Measurements from ENCODE around the gene ERAP2. TPM values are rescaled to one million over a fixed set of nuclear protein-coding genes. Genes with fewer than 3 reads are reported as not detected.

The ERAP2 gene
- total RNA-seq, 3 donors from 2014 or later: 11.0 to 13.8 (median 12.8) TPM

DNA sequence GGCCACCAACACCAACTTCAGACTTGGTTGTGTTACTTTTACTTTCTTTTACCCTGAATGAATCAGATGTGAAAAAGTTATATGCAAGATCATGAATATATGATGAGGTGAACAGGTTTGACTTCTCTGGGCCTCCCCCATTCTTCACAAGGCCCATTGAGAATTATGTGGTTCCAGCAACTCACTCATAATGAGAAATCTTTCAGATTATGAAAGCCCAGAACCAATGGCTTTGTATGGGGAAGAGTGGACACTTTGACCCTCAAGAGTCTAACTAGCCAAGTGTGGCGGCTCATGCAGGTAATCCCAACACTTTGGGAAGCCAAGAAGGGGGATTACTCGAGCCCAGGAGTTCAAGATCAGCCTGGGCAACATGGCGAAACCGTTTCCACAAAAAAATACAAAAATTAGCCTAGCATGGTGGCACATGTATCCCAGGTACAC lies 43.5 kb downstream of the ERAP2 start:
- H3K27me3 ChIP-seq: no peaks in the 10 kb centered on the region
- no peak overlapping the region for H3K4me3 ChIP-seq
- no peaks in the 10 kb centered on the region for H3K36me3 ChIP-seq
- H3K4me1 ChIP-seq: no peaks in the 10 kb centered on the region
- TF ChIP-seq, protein P1, sequence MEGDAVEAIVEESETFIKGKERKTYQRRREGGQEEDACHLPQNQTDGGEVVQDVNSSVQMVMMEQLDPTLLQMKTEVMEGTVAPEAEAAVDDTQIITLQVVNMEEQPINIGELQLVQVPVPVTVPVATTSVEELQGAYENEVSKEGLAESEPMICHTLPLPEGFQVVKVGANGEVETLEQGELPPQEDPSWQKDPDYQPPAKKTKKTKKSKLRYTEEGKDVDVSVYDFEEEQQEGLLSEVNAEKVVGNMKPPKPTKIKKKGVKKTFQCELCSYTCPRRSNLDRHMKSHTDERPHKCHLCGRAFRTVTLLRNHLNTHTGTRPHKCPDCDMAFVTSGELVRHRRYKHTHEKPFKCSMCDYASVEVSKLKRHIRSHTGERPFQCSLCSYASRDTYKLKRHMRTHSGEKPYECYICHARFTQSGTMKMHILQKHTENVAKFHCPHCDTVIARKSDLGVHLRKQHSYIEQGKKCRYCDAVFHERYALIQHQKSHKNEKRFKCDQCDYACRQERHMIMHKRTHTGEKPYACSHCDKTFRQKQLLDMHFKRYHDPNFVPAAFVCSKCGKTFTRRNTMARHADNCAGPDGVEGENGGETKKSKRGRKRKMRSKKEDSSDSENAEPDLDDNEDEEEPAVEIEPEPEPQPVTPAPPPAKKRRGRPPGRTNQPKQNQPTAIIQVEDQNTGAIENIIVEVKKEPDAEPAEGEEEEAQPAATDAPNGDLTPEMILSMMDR (IDR thresholded peaks at IDR 0.05): no peak
- TF ChIP-seq POLR2A (IDR thresholded peaks at IDR 0.05): no peak
- H3K27ac ChIP-seq: no peak overlapping the region
- no peaks in the 10 kb centered on the region for H3K9me3 ChIP-seq
- intact Hi-C loops (cut with DNase I; ENCODE audit: low total_unique reads): no loop called here
- DNase-seq (ENCODE audit: low spot score in 2 of 2): no peak

DNA sequence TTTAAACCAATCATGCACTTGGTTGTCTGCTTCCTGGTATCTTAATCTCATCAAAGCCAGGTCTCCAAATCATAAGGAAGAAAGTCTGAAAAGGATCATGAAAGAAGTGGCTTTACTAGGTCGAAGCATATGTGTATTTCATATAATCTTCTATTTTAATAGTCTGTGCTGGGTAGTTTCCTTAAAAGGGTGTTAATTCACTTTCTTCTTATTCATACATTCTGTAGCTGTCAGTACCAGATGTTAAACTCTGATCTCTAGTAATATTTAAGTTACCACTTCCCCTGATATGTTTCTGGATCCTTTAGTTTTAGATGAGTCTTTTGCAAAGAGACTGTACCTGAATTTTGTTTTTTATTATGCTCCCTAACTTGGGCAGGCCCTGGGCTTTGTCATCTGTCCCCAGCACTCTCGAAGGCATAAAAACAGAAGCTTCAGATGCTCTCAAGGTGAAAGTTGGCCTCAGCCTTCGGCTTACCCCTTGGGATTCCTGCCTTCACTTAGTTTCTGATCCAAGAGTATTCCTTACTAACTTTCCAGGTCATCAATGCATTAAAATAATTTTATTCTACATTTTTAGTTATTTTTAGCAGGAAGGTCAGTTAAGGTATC lies 44.5 kb downstream of the ERAP2 start:
- H3K4me1 ChIP-seq: no peaks in the 10 kb centered on the region
- no peak for DNase-seq (ENCODE audit: low spot score in 2 of 2)
- no peak overlapping the region for H3K27ac ChIP-seq
- no peaks in the 10 kb centered on the region for H3K9me3 ChIP-seq
- no peak overlapping the region for H3K4me3 ChIP-seq
- no peaks in the 10 kb centered on the region for H3K27me3 ChIP-seq
- intact Hi-C loops (cut with DNase I; ENCODE audit: low total_unique reads): no loop called here
- TF ChIP-seq POLR2A (IDR thresholded peaks at IDR 0.05) (no peak), POLR2AphosphoS5 (IDR thresholded peaks at IDR 0.05) (no peak)
- TF ChIP-seq, protein P1 (IDR thresholded peaks at IDR 0.05): no peak
- H3K36me3 ChIP-seq: no peaks in the 10 kb centered on the region

DNA sequence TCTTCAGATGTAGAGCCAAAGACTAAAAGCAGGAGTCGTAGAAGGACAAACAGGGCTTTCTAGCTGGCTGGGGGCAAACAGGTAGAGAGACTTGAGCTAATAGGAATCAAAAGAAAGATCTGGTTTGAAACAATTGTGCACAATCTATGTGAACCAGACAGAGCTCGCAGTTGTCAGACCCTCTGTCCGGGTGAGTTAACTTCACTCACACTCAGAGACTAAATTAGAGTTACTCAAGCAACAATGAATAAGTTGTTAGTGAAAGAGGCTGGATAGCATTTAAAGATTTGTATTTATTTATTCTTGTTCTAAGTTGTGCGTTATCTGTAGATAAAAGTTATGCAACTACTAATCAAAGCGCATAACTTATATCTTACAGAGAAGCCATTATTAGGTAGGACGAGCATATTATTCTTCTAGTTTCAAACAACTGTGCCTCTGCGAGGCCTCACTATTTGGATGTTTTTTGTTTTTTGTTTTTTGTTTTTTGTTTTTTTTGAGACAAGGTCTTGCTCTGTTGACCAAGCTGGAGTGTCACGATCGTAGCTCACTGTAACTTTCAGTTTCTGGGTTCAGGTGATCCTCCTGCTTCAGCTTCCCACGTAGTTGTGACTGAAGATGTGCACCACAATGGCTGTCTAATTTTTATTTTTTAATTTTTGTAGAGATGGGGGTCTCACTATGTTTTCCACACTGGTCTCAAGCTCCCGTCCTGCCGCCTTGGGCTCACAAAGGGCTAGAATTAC lies 46.4 kb downstream of the ERAP2 start:
- Histone ChIP-seq H3K27ac (no peak overlapping the region), H3K4me1 (no peaks in the 10 kb centered on the region), H3K4me3 (no peak overlapping the region), H3K27me3 (no peaks in the 10 kb centered on the region), H3K36me3 (no peaks in the 10 kb centered on the region), H3K9me3 (no peaks in the 10 kb centered on the region)
- DNase-seq (ENCODE audit: low spot score in 2 of 2): no peak
- intact Hi-C loops (cut with DNase I; ENCODE audit: low total_unique reads): no loop called here
- TF ChIP-seq, protein P1 (IDR thresholded peaks at IDR 0.05): no peak

DNA sequence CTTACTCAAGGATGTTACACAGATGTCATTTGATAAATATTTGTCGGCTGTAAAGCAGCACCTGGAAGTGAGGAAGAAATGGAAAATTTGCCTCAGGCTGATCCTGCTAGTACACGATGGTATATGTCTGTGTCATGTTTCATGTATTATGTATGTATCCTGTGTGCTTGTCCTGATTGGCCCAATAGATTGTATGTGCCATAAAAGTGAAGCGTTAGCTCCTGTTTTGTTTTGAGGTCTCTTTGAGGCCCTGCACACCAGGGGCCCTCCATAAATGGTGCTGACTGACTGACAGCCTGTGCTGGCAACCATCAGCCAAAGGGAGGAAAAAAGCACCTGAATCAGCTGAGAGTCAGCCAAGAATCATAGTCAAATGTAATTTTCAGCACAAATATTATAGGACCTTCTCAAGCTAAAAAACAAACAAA lies 47.7 kb downstream of the ERAP2 start:
- Histone ChIP-seq H3K4me3 (no peak overlapping the region), H3K36me3 (no peaks in the 10 kb centered on the region), H3K27me3 (no peaks in the 10 kb centered on the region), H3K4me1 (no peaks in the 10 kb centered on the region), H3K27ac (no peak overlapping the region), H3K9me3 (no peaks in the 10 kb centered on the region)
- intact Hi-C loops (cut with DNase I; ENCODE audit: low total_unique reads): no loop called here
- TF ChIP-seq POLR2A (IDR thresholded peaks at IDR 0.05) (no peak), POLR2AphosphoS5 (IDR thresholded peaks at IDR 0.05) (no peak)
- TF ChIP-seq, protein P1 (IDR thresholded peaks at IDR 0.05): no peak
- DNase-seq (ENCODE audit: low spot score in 2 of 2): no peak

DNA sequence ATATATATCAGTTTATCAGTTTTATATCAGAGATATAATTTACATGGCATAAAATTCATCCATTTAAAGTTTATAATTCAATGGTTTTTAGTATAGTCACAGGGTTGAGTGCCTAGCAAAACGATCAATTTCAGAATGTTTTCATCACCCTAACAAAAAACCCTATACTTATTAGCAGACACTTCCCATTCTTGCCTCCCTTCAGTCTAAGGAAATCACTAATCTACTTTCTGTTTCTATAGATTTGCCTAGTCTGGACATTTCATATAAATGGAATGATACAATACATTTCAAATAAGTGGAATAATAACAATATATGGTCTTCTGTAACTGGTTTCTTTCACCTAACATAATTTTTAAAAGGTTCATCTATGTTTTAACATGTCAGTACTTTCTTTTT lies 50.0 kb downstream of the ERAP2 start:
- TF ChIP-seq POLR2AphosphoS5 (IDR thresholded peaks at IDR 0.05) (no peak), POLR2A (IDR thresholded peaks at IDR 0.05) (no peak)
- TF ChIP-seq, protein P1 (IDR thresholded peaks at IDR 0.05): no peak
- Histone ChIP-seq H3K27ac (no peak overlapping the region), H3K27me3 (no peaks in the 10 kb centered on the region), H3K4me1 (no peaks in the 10 kb centered on the region), H3K9me3 (no peaks in the 10 kb centered on the region), H3K4me3 (no peak overlapping the region), H3K36me3 (no peaks in the 10 kb centered on the region)
- DNase-seq (ENCODE audit: low spot score in 2 of 2): no peak
- intact Hi-C loops (cut with DNase I; ENCODE audit: low total_unique reads): no loop called here
